Pancreas (tissue), 10 donors: Measurements from ENCODE around the gene KCNJ15. TPM values are rescaled to one million over a fixed set of nuclear protein-coding genes. Genes with fewer than 3 reads are reported as not detected.

Experiments
- ATAC-seq, 4 donors: fragments of 200-7000 bp; cut with Tn5 transposase; one replicate each; pipeline versions ENCODE4 v1.8.0 to v1.9.1; 2020; ENCODE audit warnings: mild to moderate bottlenecking in 4 of 4, moderate library complexity in 4 of 4
- DNase-seq, 6 donors: peaks; one replicate each; pipeline ENCODE4 v3.0.0-alpha.2; 2020
- FAIRE-seq: peaks from 2 replicates; lab custom pipeline; 2012; peaks lifted over from hg19 to GRCh38; lab: Jason Lieb, UNC
- H3K27ac ChIP-seq, 4 donors: fragments of 200-600 bp; sonication (generic); 1 replicate in 3 of 4; 2 replicates in 1 of 4; pipeline versions ENCODE4 v1.5.0 to v1.8.0; 2020
- H3K27me3 ChIP-seq, 4 donors: fragments of 200-600 bp; one replicate each; pipeline ENCODE4 v1.8.0; 2021
- H3K36me3 ChIP-seq, 3 donors: fragments of 200-600 bp; sonication (generic) in 1 of 3; one replicate each; pipeline versions ENCODE4 v1.5.0 to v1.8.0; 2020 to 2021
- H3K4me1 ChIP-seq, 3 donors: fragments of 200-600 bp; one replicate each; pipeline ENCODE4 v1.8.0; 2021
- H3K4me3 ChIP-seq, 4 donors: fragments of 200-600 bp; sonication (generic) in 2 of 4; one replicate each; pipeline versions ENCODE4 v1.5.0 to v1.8.0; 2020 to 2021
- H3K9me3 ChIP-seq, 4 donors: fragments of 200-600 bp; one replicate each; pipeline ENCODE4 v1.8.0; 2021
- WGBS, 2 donors: extraction: QIAGEN DNeasy Blood & Tissue Kit; methylation state at CpG; one replicate each; pipeline ENCODE4 v1.1.7; 2013; 5-methylcytosine and 5-hydroxymethylcytosine counted together
- intact Hi-C, 3 donors: fragments of 100-400 bp; cut with DNase I; formaldehyde crosslinking; loops; one replicate each; pipeline versions ENCODE4 v1.11.1 to v1.14.2; 2022
- polyA plus RNA-seq, 2 donors: library from polyadenylated mRNA; stranded (reverse); fragments of 200-250 nt; gene quantifications; one replicate each; pipeline ENCODE4 v1.2.3, GENCODE V29; 2013
- total RNA-seq, 6 donors: library from RNA; stranded (reverse); fragmentation: NEBNext Ultra II Directional in 4 of 6; extraction: Animal tissue kit (Norgen Biotek cat#: 25700) in 4 of 6; gene quantifications; one replicate each; pipeline versions ENCODE4 v1.2.1 to v1.2.4, GENCODE V29; 2021 to 2023
- TF ChIP-seq, protein P1 (sequence below), 4 donors: fragments of 200-600 bp; sonication (generic) in 3 of 4; IDR thresholded peaks; one replicate each; pipeline versions ENCODE4 v1.5.0 to v1.8.0; 2021; ENCODE audit warnings: antibody characterized with exemption in 4 of 4
- donor health status: healthy with polysubstance abuse.
- donor health status: DM: no; HTN: no; CAD: no; lungs with moderate emphysema.
- donor health status: DM: no; HTN: no; CAD: no.
- donor health status: control.
- donor health status: control.
- donor health status: Bipolar disorder and iron deficiency.
- donor health status: DM: yes; HTN: yes; CAD: no.
- donor health status: DM: no; HTN: no; CAD: no.
- donor health status: DM: no; HTN: no; CAD: no.
- donor health status: DM: yes; HTN: yes; CAD: no.

The KCNJ15 gene
- total RNA-seq: 10 to 100 TPM; 16.9 to 48.7 (median 31.0) TPM
- 10 to 100 TPM; 20.0 to 45.7 TPM for polyA plus RNA-seq

DNA sequence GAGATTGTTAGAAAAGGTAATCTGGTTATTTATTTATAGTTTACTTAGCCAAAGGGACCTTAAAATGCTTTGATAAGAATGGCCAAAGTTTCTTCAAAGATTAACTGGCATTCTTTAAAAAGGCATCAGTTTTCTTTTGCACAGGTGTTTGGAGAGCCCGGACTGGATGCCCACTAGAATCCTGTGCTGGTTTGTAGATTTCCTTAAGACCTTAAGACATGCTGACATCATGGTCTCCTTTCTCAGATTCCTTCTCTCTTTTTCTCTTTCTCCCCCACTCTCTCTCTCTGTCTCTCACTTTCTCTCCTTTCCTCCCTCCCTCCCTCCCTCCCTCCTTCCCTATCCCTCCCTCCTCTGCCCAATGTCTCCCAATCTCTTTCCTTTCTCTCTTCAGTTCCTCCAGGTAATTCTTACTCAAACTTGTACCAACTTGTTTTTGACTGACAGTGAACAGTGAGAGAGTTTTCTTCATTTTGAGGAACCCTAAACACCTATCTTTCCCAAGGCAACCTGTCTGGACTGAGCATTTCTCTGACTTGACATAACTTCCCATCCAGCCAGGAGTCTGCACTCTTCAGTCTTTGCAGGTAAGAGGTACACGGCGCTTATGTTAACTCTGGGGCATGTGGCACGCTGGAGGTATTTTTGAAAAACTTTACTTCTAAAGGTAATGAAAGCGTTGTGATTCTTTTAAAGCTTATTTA lies at the start of gene KCNJ15:
Gene KCNJ15, plus strand, starts transcription at position 393 of the 704 bp plus-strand sequence. CDS start 42,271 bp downstream, outside the sequence.
- Histone ChIP-seq H3K9me3 (no peaks in the 10 kb centered on the region), H3K36me3 (no peaks in the 10 kb centered on the region), H3K27ac (peak within 1 kb of the TSS in 2 of 4 donors; percentile 7 to 38), H3K4me3 (peak within 1 kb of the TSS in 3 of 4 donors; percentile 12 to 33 (median 23)), H3K4me1 (peaks cover 4 to 15% (median 14%) of the 10 kb centered on the region in 3 donors), H3K27me3 (peaks cover 0 to 17% (median 0%) of the 10 kb centered on the region in 4 donors)
- intact Hi-C loops: no loop called here
- ATAC-seq (peak in 3 of 4 donors; percentile 34 to 62 (median 39)), DNase-seq (no peak), FAIRE-seq (no peak)
- TF ChIP-seq, protein P1, sequence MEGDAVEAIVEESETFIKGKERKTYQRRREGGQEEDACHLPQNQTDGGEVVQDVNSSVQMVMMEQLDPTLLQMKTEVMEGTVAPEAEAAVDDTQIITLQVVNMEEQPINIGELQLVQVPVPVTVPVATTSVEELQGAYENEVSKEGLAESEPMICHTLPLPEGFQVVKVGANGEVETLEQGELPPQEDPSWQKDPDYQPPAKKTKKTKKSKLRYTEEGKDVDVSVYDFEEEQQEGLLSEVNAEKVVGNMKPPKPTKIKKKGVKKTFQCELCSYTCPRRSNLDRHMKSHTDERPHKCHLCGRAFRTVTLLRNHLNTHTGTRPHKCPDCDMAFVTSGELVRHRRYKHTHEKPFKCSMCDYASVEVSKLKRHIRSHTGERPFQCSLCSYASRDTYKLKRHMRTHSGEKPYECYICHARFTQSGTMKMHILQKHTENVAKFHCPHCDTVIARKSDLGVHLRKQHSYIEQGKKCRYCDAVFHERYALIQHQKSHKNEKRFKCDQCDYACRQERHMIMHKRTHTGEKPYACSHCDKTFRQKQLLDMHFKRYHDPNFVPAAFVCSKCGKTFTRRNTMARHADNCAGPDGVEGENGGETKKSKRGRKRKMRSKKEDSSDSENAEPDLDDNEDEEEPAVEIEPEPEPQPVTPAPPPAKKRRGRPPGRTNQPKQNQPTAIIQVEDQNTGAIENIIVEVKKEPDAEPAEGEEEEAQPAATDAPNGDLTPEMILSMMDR (IDR thresholded peaks at IDR 0.05): no peak
- 26 to 27% methylated on average over 5 of the region's 5 CpGs for WGBS, 2 donors

DNA sequence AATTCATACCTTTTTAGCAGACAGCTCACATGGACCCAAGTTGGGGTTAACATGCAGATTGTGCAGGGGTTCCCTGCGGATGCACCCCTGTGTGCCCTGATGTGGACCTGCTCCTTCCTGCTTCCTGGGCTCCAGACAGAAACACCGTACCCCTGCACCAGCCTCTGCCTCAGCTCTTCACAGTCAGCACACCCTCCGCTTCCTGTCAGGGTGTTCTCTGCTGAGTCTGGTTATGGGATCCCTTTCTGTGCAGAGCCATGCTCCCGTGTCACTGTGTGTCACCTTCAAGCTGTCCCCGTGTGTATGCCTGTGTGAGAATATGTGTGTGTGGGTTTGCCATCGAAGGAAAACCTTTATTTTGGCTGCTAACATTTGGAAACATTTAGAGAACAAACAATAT lies 48.7 kb upstream of the KCNJ15 start:
- H3K27me3 ChIP-seq: no peaks in the 10 kb centered on the region
- TF ChIP-seq, protein P1 (IDR thresholded peaks at IDR 0.05): no peak
- H3K9me3 ChIP-seq: no peaks in the 10 kb centered on the region
- WGBS, 2 donors: 41 to 43% methylated on average over 6 of the region's 6 CpGs
- no peak for FAIRE-seq
- no peak for DNase-seq
- H3K36me3 ChIP-seq: no peaks in the 10 kb centered on the region
- H3K4me3 ChIP-seq: no peak overlapping the region
- intact Hi-C loops: no loop called here
- no peak overlapping the region for H3K27ac ChIP-seq
- H3K4me1 ChIP-seq: no peaks in the 10 kb centered on the region
- no peak for ATAC-seq

DNA sequence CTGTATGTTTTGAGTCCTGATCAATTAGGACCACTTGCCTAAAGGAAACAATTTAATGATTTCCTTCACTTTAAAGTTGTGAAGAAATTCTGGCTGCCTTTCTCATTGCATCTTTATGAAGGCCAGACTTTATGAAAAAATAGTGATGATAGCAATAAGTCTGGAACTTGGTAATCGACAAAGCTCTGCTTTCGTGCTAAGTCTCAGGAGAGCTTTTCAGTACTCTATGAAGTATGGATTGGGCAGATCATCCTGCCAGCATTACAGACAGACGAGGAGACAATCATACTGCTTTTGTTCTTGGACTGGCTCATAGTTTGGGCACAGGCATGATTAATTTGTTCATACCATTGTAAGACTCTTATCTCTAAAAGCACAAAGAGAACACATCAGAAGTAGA lies 45.5 kb upstream of the KCNJ15 start:
- intact Hi-C loops: no loop called here
- DNase-seq: no peak
- no peak overlapping the region for H3K4me3 ChIP-seq
- H3K9me3 ChIP-seq: no peaks in the 10 kb centered on the region
- H3K27me3 ChIP-seq: no peaks in the 10 kb centered on the region
- ATAC-seq: no peak
- FAIRE-seq: no peak
- 58 to 64% methylated on average over 3 of the region's 3 CpGs for WGBS, 2 donors
- no peaks in the 10 kb centered on the region for H3K4me1 ChIP-seq
- TF ChIP-seq, protein P1 (IDR thresholded peaks at IDR 0.05): no peak
- H3K27ac ChIP-seq: no peak overlapping the region
- no peaks in the 10 kb centered on the region for H3K36me3 ChIP-seq

DNA sequence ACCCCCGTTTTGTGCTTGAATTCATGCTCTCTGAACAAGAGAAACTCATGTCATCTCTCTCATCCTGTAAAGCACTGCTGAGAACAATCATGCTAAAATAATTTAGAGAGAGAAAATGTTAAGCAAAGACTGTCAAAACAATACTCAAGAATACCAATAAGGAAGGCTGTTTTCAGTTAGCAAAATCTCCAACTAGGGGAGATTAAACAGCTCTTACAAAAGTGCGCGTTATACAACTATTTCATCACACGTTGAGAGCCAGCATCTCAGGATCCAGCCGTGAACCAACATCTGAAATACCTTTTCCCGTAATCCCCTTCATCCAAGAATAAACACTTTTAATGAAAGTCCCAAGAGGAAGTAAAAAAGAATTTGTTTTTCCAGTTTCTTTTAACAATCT lies 44.1 kb upstream of the KCNJ15 start:
- H3K4me3 ChIP-seq: no peak overlapping the region
- 73 to 75% methylated on average over 6 of the region's 6 CpGs for WGBS, 2 donors
- H3K27ac ChIP-seq: no peak overlapping the region
- no peaks in the 10 kb centered on the region for H3K36me3 ChIP-seq
- no peaks in the 10 kb centered on the region for H3K4me1 ChIP-seq
- FAIRE-seq (no peak), DNase-seq (no peak), ATAC-seq (no peak)
- no peaks in the 10 kb centered on the region for H3K9me3 ChIP-seq
- no peaks in the 10 kb centered on the region for H3K27me3 ChIP-seq
- TF ChIP-seq, protein P1 (IDR thresholded peaks at IDR 0.05): no peak
- intact Hi-C loops: no loop called here
